Activated naive CD8-positive, alpha-beta T cell treated with anti-CD3 and anti-CD28 coated beads, Interleukin-2, amount 50 U/mL, for 16 hours (primary cell): ENCODE measurements around the gene BNC2.

ENCODE experiments used
- DNase-seq: peaks from one replicate; pipeline ENCODE4 v3.0.0-alpha.2; 2020; ENCODE audit warnings: low read depth, low spot score

The BNC2 gene

GRCh38 chr9:16755467-16756160, 114.9 kb downstream of the BNC2 start:
- DNase-seq: no peak

- no peak for DNase-seq
Measured at GRCh38 chr9:16754662-16755061, 115.8 kb downstream of the BNC2 start.

GRCh38 chr9:16753256-16753655, 117.2 kb downstream of the BNC2 start:
- no peak for DNase-seq

- DNase-seq: no peak
Measured at GRCh38 chr9:16752601-16753000, 117.9 kb downstream of the BNC2 start.

GRCh38 chr9:16750553-16750952, 119.9 kb downstream of the BNC2 start:
- no peak for DNase-seq

GRCh38 chr9:16745359-16745758, 125.1 kb downstream of the BNC2 start:
- DNase-seq: no peak

- no peak for DNase-seq
Measured at GRCh38 chr9:16744394-16744793, 126.1 kb downstream of the BNC2 start.

GRCh38 chr9:16743375-16743774, 127.1 kb downstream of the BNC2 start:
- no peak for DNase-seq

GRCh38 chr9:16735001-16735400, 135.5 kb downstream of the BNC2 start:
- no peak for DNase-seq

- no peak for DNase-seq
Measured at GRCh38 chr9:16732546-16732945, 137.9 kb downstream of the BNC2 start.

GRCh38 chr9:16730162-16730561, 140.3 kb downstream of the BNC2 start:
- no peak for DNase-seq

- DNase-seq: no peak
Measured at GRCh38 chr9:16729651-16730050, 140.8 kb downstream of the BNC2 start.

GRCh38 chr9:16728137-16728508, 142.3 kb downstream of the BNC2 start:
- DNase-seq: no peak

- no peak for DNase-seq
Measured at GRCh38 chr9:16727452-16728136, 142.9 kb downstream of the BNC2 start.

- no peak for DNase-seq
Measured at GRCh38 chr9:16726718-16727451, 143.6 kb downstream of the BNC2 start.

- DNase-seq: no peak
Measured at GRCh38 chr9:16726029-16726428, 144.4 kb downstream of the BNC2 start.

GRCh38 chr9:16725066-16725465, 145.4 kb downstream of the BNC2 start:
- no peak for DNase-seq

- no peak for DNase-seq
Measured at GRCh38 chr9:16721972-16722371, 148.5 kb downstream of the BNC2 start.

- no peak for DNase-seq
Measured at GRCh38 chr9:16720386-16720785, 150.1 kb downstream of the BNC2 start.

GRCh38 chr9:16719921-16720320, 150.5 kb downstream of the BNC2 start:
- DNase-seq: no peak

GRCh38 chr9:16718952-16719351, 151.5 kb downstream of the BNC2 start:
- no peak for DNase-seq

- no peak for DNase-seq
Measured at GRCh38 chr9:16718296-16718695, 152.2 kb downstream of the BNC2 start.

GRCh38 chr9:16716601-16717000, 153.9 kb downstream of the BNC2 start:
- DNase-seq: no peak
